Stimulated activated CD4-positive, alpha-beta T cell treated with anti-CD3 and anti-CD28 coated beads, Interleukin-4, amount 100 ng/mL, for 24 hours (primary cell): ENCODE data around the gene BCAS3.

Experiments used
- DNase-seq: peaks from one replicate; pipeline ENCODE4 v3.0.0-alpha.2; 2020

BCAS3 gene

GRCh38 chr17:61406971-61407911 is 729.6 kb downstream of the BCAS3 start:
- no peak for DNase-seq

- no peak for DNase-seq
These were observed 730.7 kb downstream of the BCAS3 start for GRCh38 chr17:61408151-61409041.

GRCh38 chr17:61409301-61410112 is 731.9 kb downstream of the BCAS3 start:
- no peak for DNase-seq

GRCh38 chr17:61410141-61411010 is 732.7 kb downstream of the BCAS3 start:
- DNase-seq, result peak; percentile 73

GRCh38 chr17:61411011-61411260 is 733.3 kb downstream of the BCAS3 start:
- no peak for DNase-seq

GRCh38 chr17:61411261-61412142 is 733.9 kb downstream of the BCAS3 start:
- no peak for DNase-seq

GRCh38 chr17:61412143-61412859 is 734.6 kb downstream of the BCAS3 start:
- peak; percentile 78 for DNase-seq

GRCh38 chr17:61412860-61413660 is 735.4 kb downstream of the BCAS3 start:
- no peak for DNase-seq

- DNase-seq, result no peak
These were observed 736.0 kb downstream of the BCAS3 start for GRCh38 chr17:61413661-61414126.

- DNase-seq, result no peak
These were observed 736.7 kb downstream of the BCAS3 start for GRCh38 chr17:61414141-61414935.

- DNase-seq, result no peak
These were observed 737.2 kb downstream of the BCAS3 start for GRCh38 chr17:61414936-61415251.

GRCh38 chr17:61415374-61416210 is 737.9 kb downstream of the BCAS3 start:
- no peak for DNase-seq

GRCh38 chr17:61416211-61416539 is 738.5 kb downstream of the BCAS3 start:
- DNase-seq, result no peak

- DNase-seq, result peak; percentile 65
These were observed 739.1 kb downstream of the BCAS3 start for GRCh38 chr17:61416540-61417363.

- DNase-seq, result no peak
These were observed 740.8 kb downstream of the BCAS3 start for GRCh38 chr17:61418449-61418848.

GRCh38 chr17:61419496-61420046 is 741.9 kb downstream of the BCAS3 start:
- DNase-seq, result no peak

GRCh38 chr17:61420052-61420451 is 742.4 kb downstream of the BCAS3 start:
- no peak for DNase-seq
